H1 (cell line): ENCODE measurements around the gene MAP4K4. TPM values are rescaled to one million over a fixed set of nuclear protein-coding genes. Genes with fewer than 3 reads are reported as not detected.

ENCODE experiments used
- CTCF ChIA-PET: fragments of 300-600 bp; sonication (Branson Sonifier 250); formaldehyde crosslinking; loops from one replicate; lab custom pipeline; 2021; ENCODE audit not compliant: partially characterized antibody; lab: Charles Lee
- POLR2A ChIA-PET: fragments of 300-600 bp; sonication (Branson Sonifier 250); formaldehyde crosslinking; loops from one replicate; lab custom pipeline; 2021; ENCODE audit warnings: inconsistent platforms; ENCODE audit not compliant: partially characterized antibody; lab: Charles Lee
- DNase-seq, 2 experiments: peaks; one replicate each; pipeline versions ENCODE4 v3.0.0 to v3.0.0-alpha.2; 2010 to 2022; ENCODE audit warnings: low spot score in 2 of 2, low read depth in 1 of 2, mixed read lengths in 1 of 2
- FAIRE-seq: peaks from 2 replicates; lab custom pipeline; 2011; peaks lifted over from hg19 to GRCh38; lab: Jason Lieb, UNC
- H2AFZ ChIP-seq: 2 replicates; pipeline ENCODE4 v1.8.1; 2012; ENCODE audit warnings: low read length, inconsistent platforms
- H2AK5ac ChIP-seq: 2 replicates; pipeline ENCODE4 v1.6.1; 2013; ENCODE audit warnings: low read depth, low read length
- H2BK120ac ChIP-seq: replicated peaks from 2 replicates; pipeline ENCODE3; 2013; ENCODE audit warnings: low read depth, low read length, inconsistent platforms
- H2BK12ac ChIP-seq: 2 replicates; pipeline ENCODE4 v1.6.1; 2013; ENCODE audit warnings: low read depth, low read length
- H2BK15ac ChIP-seq: 2 replicates; pipeline ENCODE4 v1.6.1; 2013; ENCODE audit warnings: low read length
- H2BK20ac ChIP-seq: 2 replicates; pipeline ENCODE4 v1.6.1; 2013; ENCODE audit warnings: low read length
- H2BK5ac ChIP-seq: 2 replicates; pipeline ENCODE4 v1.6.1; 2013; ENCODE audit warnings: low read depth, low read length
- H3K14ac ChIP-seq: 2 replicates; pipeline ENCODE4 v1.6.1; 2013; ENCODE audit warnings: inconsistent platforms; ENCODE audit not compliant: insufficient read length
- H3K18ac ChIP-seq: 2 replicates; pipeline ENCODE4 v1.6.1; 2013; ENCODE audit warnings: low read length; ENCODE audit errors: extremely low read depth
- H3K23ac ChIP-seq: 2 replicates; pipeline ENCODE4 v1.6.1; 2013; ENCODE audit warnings: inconsistent platforms; ENCODE audit not compliant: insufficient read length
- H3K23me2 ChIP-seq: 2 replicates; pipeline ENCODE4 v1.6.1; 2013; ENCODE audit warnings: low read depth, low read length
- H3K27ac ChIP-seq: 2 replicates; pipeline ENCODE4 v1.6.1; 2011; ENCODE audit warnings: low read depth, low read length, inconsistent platforms
- H3K27me3 ChIP-seq, 4 experiments: replicated peaks in 1 of 4; 1 replicate in 1 of 4; 2 replicates in 3 of 4; pipeline versions ENCODE4 v1.6.1 to v1.8.1; 2011 to 2013; ENCODE audit warnings: low read length in 3 of 4, mild to moderate bottlenecking in 3 of 4, inconsistent platforms in 2 of 4, mixed read lengths in 2 of 4, moderate library complexity in 1 of 4; ENCODE audit not compliant: control insufficient read depth in 3 of 4, insufficient read depth in 3 of 4; ENCODE audit errors: extremely low read depth in 1 of 4
- H3K36me3 ChIP-seq, 4 experiments: 2 replicates each; pipeline versions ENCODE4 v1.6.1 to v1.8.1; 2011 to 2013; ENCODE audit warnings: mild to moderate bottlenecking in 4 of 4, low read length in 3 of 4, moderate library complexity in 2 of 4, control low read depth in 1 of 4, inconsistent platforms in 1 of 4; ENCODE audit not compliant: insufficient read depth in 4 of 4, control insufficient read depth in 2 of 4
- H3K4ac ChIP-seq: replicated peaks from 2 replicates; pipeline ENCODE3; 2013; ENCODE audit warnings: low read length, low read depth, mixed read lengths, inconsistent platforms; ENCODE audit not compliant: insufficient read length
- H3K4me1 ChIP-seq, 4 experiments: replicated peaks in 1 of 4; 1 replicate in 1 of 4; 2 replicates in 3 of 4; pipeline versions ENCODE4 v1.6.1 to v1.8.1; 2011 to 2013; ENCODE audit warnings: low read length in 3 of 4, inconsistent platforms in 2 of 4, mixed read lengths in 1 of 4; ENCODE audit not compliant: insufficient read depth in 4 of 4, control insufficient read depth in 3 of 4
- H3K4me2 ChIP-seq, 2 experiments: 2 replicates each; pipeline versions ENCODE4 v1.6.1 to v1.8.1; 2011 to 2013; ENCODE audit warnings: low read depth in 2 of 2, low read length in 2 of 2, control low read depth in 1 of 2, inconsistent platforms in 1 of 2, mild to moderate bottlenecking in 1 of 2; ENCODE audit not compliant: insufficient read depth in 1 of 2
- H3K4me3 ChIP-seq, 4 experiments: fragments of 200-600, 300-600 bp in 1 of 4; sonication (generic), shearing (Covaris generic), sonication (Bioruptor Twin) in 1 of 4; 2 replicates each; pipeline versions ENCODE4 v1.5.1 to v1.8.1; 2011 to 2016; ENCODE audit warnings: low read length in 4 of 4, low read depth in 3 of 4, control low read depth in 2 of 4, inconsistent platforms in 2 of 4, mild to moderate bottlenecking in 2 of 4, mixed read lengths in 1 of 4, moderate library complexity in 1 of 4; ENCODE audit not compliant: insufficient read depth in 2 of 4; ENCODE audit errors: extremely low read depth in 1 of 4
- H3K56ac ChIP-seq: replicated peaks from 2 replicates; pipeline ENCODE3; 2013; ENCODE audit warnings: low read depth, mild to moderate bottlenecking, mixed read lengths, low read length, inconsistent platforms; ENCODE audit not compliant: insufficient read length
- H3K79me1 ChIP-seq: 2 replicates; pipeline ENCODE4 v1.6.1; 2013; ENCODE audit warnings: low read depth, low read length, control low read depth
- H3K79me2 ChIP-seq, 2 experiments: 2 replicates each; pipeline versions ENCODE4 v1.6.1 to v1.8.1; 2012 to 2013; ENCODE audit warnings: low read length in 2 of 2, mild to moderate bottlenecking in 2 of 2, inconsistent platforms in 1 of 2; ENCODE audit not compliant: insufficient read depth in 2 of 2, control insufficient read depth in 1 of 2
- H3K9ac ChIP-seq, 4 experiments: replicated peaks in 1 of 4; 1 replicate in 1 of 4; 2 replicates in 3 of 4; pipeline versions ENCODE4 v1.6.1 to v1.8.1; 2011 to 2013; ENCODE audit warnings: low read depth in 3 of 4, low read length in 3 of 4, control low read depth in 2 of 4, mild to moderate bottlenecking in 2 of 4, moderate library complexity in 2 of 4, inconsistent platforms in 1 of 4; ENCODE audit errors: extremely low read depth in 1 of 4
- H3K9me3 ChIP-seq, 2 experiments: 2 replicates each; pipeline versions ENCODE4 v1.6.1 to v1.8.1; 2012 to 2013; ENCODE audit warnings: mild to moderate bottlenecking in 2 of 2, moderate library complexity in 2 of 2, control low read depth in 1 of 2, inconsistent platforms in 1 of 2, low read depth in 1 of 2, low read length in 1 of 2, mixed read lengths in 1 of 2; ENCODE audit not compliant: insufficient read depth in 2 of 2
- H4K20me1 ChIP-seq, 2 experiments: replicated peaks in 1 of 2; 2 replicates each; pipeline versions ENCODE3 to v1.8.1; 2011 to 2013; ENCODE audit warnings: inconsistent platforms in 2 of 2, low read length in 2 of 2, mild to moderate bottlenecking in 1 of 2; ENCODE audit not compliant: insufficient read depth in 2 of 2, control insufficient read depth in 1 of 2
- H4K5ac ChIP-seq: 2 replicates; pipeline ENCODE4 v1.6.1; 2013; ENCODE audit warnings: low read length, low read depth, mixed read lengths, inconsistent platforms; ENCODE audit not compliant: insufficient read length
- H4K8ac ChIP-seq: 2 replicates; pipeline ENCODE4 v1.8.0; 2013; ENCODE audit warnings: mild to moderate bottlenecking, moderate library complexity, low read length, inconsistent platforms; ENCODE audit not compliant: insufficient read depth; ENCODE audit errors: extremely low read depth
- H4K91ac ChIP-seq: replicated peaks from 2 replicates; pipeline ENCODE3; 2013; ENCODE audit warnings: low read length, mixed read lengths, inconsistent platforms; ENCODE audit not compliant: insufficient read length
- CREB1 ChIP-seq: IDR thresholded peaks from 2 replicates; pipeline ENCODE4 v1.6.1; 2012; ENCODE audit warnings: inconsistent platforms
- KDM1A ChIP-seq: fragments of 200-600, 300-600 bp; sonication (generic); IDR thresholded peaks from 2 replicates; pipeline ENCODE4 v1.7.1; 2016; ENCODE audit warnings: mild to moderate bottlenecking, low read length, borderline replicate concordance
- RAD21 ChIP-seq, 2 experiments: IDR thresholded peaks in 1 of 2; conservative IDR thresholded peaks in 1 of 2; 2 replicates each; pipeline ENCODE4 v1.6.1; 2011; ENCODE audit warnings: low read depth in 2 of 2, low read length in 2 of 2, improper control_type of control experiment in 1 of 2, inconsistent platforms in 1 of 2, mild to moderate bottlenecking in 1 of 2, moderate library complexity in 1 of 2
- RXRA ChIP-seq: IDR thresholded peaks from 2 replicates; pipeline ENCODE4 v1.6.1; 2011; ENCODE audit warnings: low read depth, mild to moderate bottlenecking, low read length, moderate library complexity; ENCODE audit not compliant: insufficient read depth
- TBP ChIP-seq: IDR thresholded peaks from 2 replicates; pipeline ENCODE4 v1.6.1; 2011; ENCODE audit warnings: low read depth, low read length, improper control_type of control experiment
- ZNF274 ChIP-seq: IDR thresholded peaks from 2 replicates; pipeline ENCODE4 v1.7.0; 2012; ENCODE audit warnings: low read length, borderline replicate concordance; ENCODE audit errors: extremely low read depth
- WGBS, 2 experiments: shearing (Covaris generic) in 1 of 2; methylation state at CpG; one replicate each; pipeline versions ENCODE4 v1.1.6 to v1.1.7; 2013 to 2015; ENCODE audit warnings: low lambda C conversion rate in 2 of 2, mixed read lengths in 2 of 2, inconsistent platforms in 1 of 2, low coverage in 1 of 2, missing lambda C conversion rate in 1 of 2; ENCODE audit not compliant: insufficient replicate concordance in 2 of 2, insufficient coverage in 1 of 2, insufficient read length in 1 of 2; ENCODE audit errors: extremely low coverage in 1 of 2, missing lambda C conversion rate in 1 of 2; 5-methylcytosine and 5-hydroxymethylcytosine counted together
- polyA plus RNA-seq, 7 experiments: library from polyadenylated mRNA; depleted of rRNA in 3 of 7; stranded (reverse) in 5 of 7; unstranded in 2 of 7; fragments of >200 nt in 5 of 7; fragments of 200-250 nt in 2 of 7; gene quantifications; 1 replicate in 5 of 7; 2 replicates in 1 of 7; 4 replicates in 1 of 7; pipeline versions ENCODE4 v1.2.1 to v1.2.3, GENCODE V29; 2011 to 2013; ENCODE audit warnings: missing spikeins in 2 of 7, mixed read lengths in 2 of 7
- total RNA-seq: library from RNA; stranded (reverse); fragmentation: NEBNext Ultra II Directional; extraction: Animal tissue kit (Norgen Biotek cat#: 25700); gene quantifications from 2 replicates; pipeline ENCODE4 v1.2.1, GENCODE V29; 2021

The MAP4K4 gene
- total and polyA plus RNA-seq, 2 of the 8 experiments (the other 6 are each of a cell fraction or from before 2014, with no cell fraction given), result 53.2 to 138 TPM

GRCh38 chr2:101710471-101711318, 13.2 kb downstream of the MAP4K4 start:
- DNase-seq, result no peak
- WGBS, 2 experiments, result 91% methylated on average over 7 of the region's 7 CpGs; no CpG with 5 or more reads in 1 of the 2 experiments

More at GRCh38 chr2:101710471-101711318, 13.2 kb downstream of the MAP4K4 start:
- no peak overlapping the region for H3K4me2 ChIP-seq
- no peak overlapping the region for H2BK120ac ChIP-seq
- H3K56ac ChIP-seq, result no peak overlapping the region
- peaks cover 3 to 18% (median 7%) of the 10 kb centered on the region in 4 experiments; a peak in 5 of 7 replicates for H3K4me1 ChIP-seq
- no peak overlapping the region for H3K23ac ChIP-seq
- H3K9ac ChIP-seq, result no peak overlapping the region
- H3K79me2 ChIP-seq, result peaks cover 18 to 99% of the 10 kb centered on the region in 2 experiments
- H2AK5ac ChIP-seq, result no peak overlapping the region
- H4K8ac ChIP-seq, result no peak overlapping the region
- no peak overlapping the region for H2BK5ac ChIP-seq
- no peak overlapping the region for H2BK20ac ChIP-seq
- H3K9me3 ChIP-seq, result no peaks in the 10 kb centered on the region
- no peaks in the 10 kb centered on the region for H3K23me2 ChIP-seq
- H3K4me3 ChIP-seq, result no peak overlapping the region
- no peak overlapping the region for H3K27ac ChIP-seq
- no peak overlapping the region for H3K14ac ChIP-seq
- CTCF ChIA-PET, result interaction anchor here (0.6 to 2.4 kb wide), 7 partner anchors 13 to 172 kb away, joined by 3 to 10 read pairs (median 4); no protein-coding TSS in a partner anchor
- H3K18ac ChIP-seq, result no peak overlapping the region
- peaks cover 0 to 3% (median 0%) of the 10 kb centered on the region in 4 experiments; a peak in 2 of 8 replicates for H3K36me3 ChIP-seq
- FAIRE-seq, result no peak
- no peak overlapping the region for H2BK15ac ChIP-seq
- no peaks in the 10 kb centered on the region for H3K27me3 ChIP-seq
- no peak overlapping the region for H2AFZ ChIP-seq
- no peak overlapping the region for H2BK12ac ChIP-seq
- peaks cover 12 to 15% of the 10 kb centered on the region in 2 experiments for H4K20me1 ChIP-seq
- H3K4ac ChIP-seq, result no peak overlapping the region
- H4K5ac ChIP-seq, result no peak overlapping the region
- POLR2A ChIA-PET, result interaction anchor here (0.6 to 6.5 kb wide), 3 partner anchors 11 to 14 kb away, joined by 4 to 33 read pairs (median 4); partner anchors contain the start of gene MAP4K4
- TF ChIP-seq CREB1, result no peak
- TF ChIP-seq RXRA, result no peak
- no peak for TF ChIP-seq RAD21 (IDR thresholded peaks at IDR 0.05 in 1 of 2, conservative IDR thresholded peaks at IDR 0.05 in 1 of 2; ENCODE audit: low read depth in 2 of 2, low read length in 2 of 2)
- no peak for TF ChIP-seq KDM1A
- TF ChIP-seq ZNF274, result no peak
- no peak for TF ChIP-seq TBP
- H4K91ac ChIP-seq, result no peak overlapping the region
- peaks cover 8% of the 10 kb centered on the region for H3K79me1 ChIP-seq
